CD14-positive monocyte (primary cell): Measurements from ENCODE around the gene METTL4. TPM values are rescaled to one million over a fixed set of nuclear protein-coding genes. Genes with fewer than 3 reads are reported as not detected.

Source experiments
- DNase-seq, 3 donors: peaks; one replicate each; pipeline ENCODE4 v3.0.0-alpha.2; 2011 to 2022
- H2AFZ ChIP-seq: 2 replicates; pipeline ENCODE4 v1.6.0; 2012; ENCODE audit warnings: mild to moderate bottlenecking, low read depth, low read length, inconsistent platforms; ENCODE audit not compliant: insufficient read depth, poor library complexity, severe bottlenecking
- H3K27ac ChIP-seq, 2 donors: 1 replicate in 1 of 2; 2 replicates in 1 of 2; pipeline ENCODE4 v1.5.1; 2012 to 2013; ENCODE audit warnings: low read length in 2 of 2, control low read depth in 1 of 2, inconsistent platforms in 1 of 2, low read depth in 1 of 2, mild to moderate bottlenecking in 1 of 2
- H3K27me3 ChIP-seq, 2 donors: one replicate each; pipeline versions ENCODE4 v1.6.0 to v1.6.1; 2011 to 2013; ENCODE audit warnings: low read length in 2 of 2; ENCODE audit not compliant: control insufficient read depth in 2 of 2, insufficient read depth in 2 of 2
- H3K36me3 ChIP-seq, 2 donors: replicated peaks in 1 of 2; 1 replicate in 1 of 2; 2 replicates in 1 of 2; pipeline versions ENCODE4 v1.5.1 to v1.6.1; 2012 to 2013; ENCODE audit warnings: low read length in 2 of 2, control low read depth in 1 of 2, inconsistent platforms in 1 of 2, mild to moderate bottlenecking in 1 of 2; ENCODE audit not compliant: insufficient read depth in 2 of 2, control insufficient read depth in 1 of 2
- H3K4me1 ChIP-seq, 2 donors: 1 replicate in 1 of 2; 2 replicates in 1 of 2; pipeline versions ENCODE4 v1.5.1 to v1.6.1; 2012 to 2013; ENCODE audit warnings: low read length in 2 of 2, control low read depth in 1 of 2, inconsistent platforms in 1 of 2, mild to moderate bottlenecking in 1 of 2, moderate library complexity in 1 of 2; ENCODE audit not compliant: insufficient read depth in 2 of 2, control insufficient read depth in 1 of 2
- H3K4me2 ChIP-seq: replicated peaks from 2 replicates; pipeline ENCODE3; 2012; ENCODE audit warnings: low read length, moderate library complexity, mild to moderate bottlenecking; ENCODE audit not compliant: poor library complexity, severe bottlenecking; ENCODE audit errors: extremely low read depth
- H3K4me3 ChIP-seq, 3 experiments: fragments of 200-600 bp in 1 of 3; sonication (generic) in 1 of 3; replicated peaks in 1 of 3; 1 replicate in 2 of 3; 2 replicates in 1 of 3; pipeline ENCODE4 v1.5.1; 2011 to 2013; ENCODE audit warnings: low read length in 3 of 3, mild to moderate bottlenecking in 3 of 3, control low read depth in 2 of 3, low read depth in 2 of 3, inconsistent platforms in 1 of 3, moderate library complexity in 1 of 3
- H3K79me2 ChIP-seq: 2 replicates; pipeline ENCODE4 v1.6.0; 2012; ENCODE audit warnings: mild to moderate bottlenecking, control low read depth, inconsistent platforms, low read length, moderate library complexity; ENCODE audit not compliant: insufficient read depth
- H3K9ac ChIP-seq: 2 replicates; pipeline ENCODE4 v1.6.0; 2017; ENCODE audit warnings: low read length, mild to moderate bottlenecking; ENCODE audit not compliant: insufficient read depth, poor library complexity, severe bottlenecking
- H3K9me3 ChIP-seq, 2 donors: replicated peaks in 1 of 2; 1 replicate in 1 of 2; 2 replicates in 1 of 2; pipeline versions ENCODE4 v1.5.1 to v1.6.1; 2012 to 2013; ENCODE audit warnings: low read length in 2 of 2, control low read depth in 1 of 2; ENCODE audit not compliant: control insufficient read depth in 1 of 2, insufficient read depth in 1 of 2
- H4K20me1 ChIP-seq: 2 replicates; pipeline ENCODE4 v1.6.0; 2012; ENCODE audit warnings: mild to moderate bottlenecking, low read length, control low read depth, moderate library complexity; ENCODE audit not compliant: insufficient read depth
- H3K27ac Mint-ChIP-seq, 7 donors: one replicate each; pipeline ENCODE4 v1.8.0; 2020; ENCODE audit warnings: mild to moderate bottlenecking in 7 of 7, mixed read lengths in 7 of 7, moderate library complexity in 6 of 7, inconsistent platforms in 2 of 7
- H3K27me3 Mint-ChIP-seq, 3 donors: one replicate each; pipeline ENCODE4 v1.8.0; 2021 to 2022; ENCODE audit warnings: low read depth in 3 of 3, mild to moderate bottlenecking in 3 of 3, mixed read lengths in 3 of 3, moderate library complexity in 3 of 3, inconsistent platforms in 1 of 3
- H3K36me3 Mint-ChIP-seq, 2 donors: one replicate each; pipeline ENCODE4 v1.8.0; 2020; ENCODE audit warnings: mixed read lengths in 2 of 2, inconsistent platforms in 1 of 2, mild to moderate bottlenecking in 1 of 2
- H3K4me1 Mint-ChIP-seq: one replicate; pipeline ENCODE4 v1.8.0; 2020; ENCODE audit warnings: mild to moderate bottlenecking, mixed read lengths
- H3K4me3 Mint-ChIP-seq, 2 donors: one replicate each; pipeline ENCODE4 v1.8.0; 2020; ENCODE audit warnings: mild to moderate bottlenecking in 2 of 2, mixed read lengths in 2 of 2, moderate library complexity in 1 of 2
- H3K9me3 Mint-ChIP-seq, 7 donors: one replicate each; pipeline ENCODE4 v1.8.0; 2020 to 2022; ENCODE audit warnings: mixed read lengths in 7 of 7, mild to moderate bottlenecking in 6 of 7, moderate library complexity in 6 of 7, inconsistent platforms in 2 of 7
- WGBS: methylation state at CpG from one replicate; pipeline ENCODE4 v1.1.5; 2013; ENCODE audit warnings: missing lambda C conversion rate; ENCODE audit not compliant: insufficient coverage; 5-methylcytosine and 5-hydroxymethylcytosine counted together
- intact Hi-C, 2 donors: fragments of 100-400 bp; cut with micrococcal nuclease; formaldehyde crosslinking; loops; one replicate each; pipeline versions ENCODE4 v1.15.0 to v1.15.1; 2023
- polyA plus RNA-seq, 3 donors: library from polyadenylated mRNA; depleted of rRNA in 1 of 3; unstranded in 2 of 3; stranded (reverse) in 1 of 3; fragments of 300-500 nt in 2 of 3; fragments of >200 nt in 1 of 3; fragmentation: Illumina TruSeq in 2 of 3; gene quantifications; 1 replicate in 2 of 3; 2 replicates in 1 of 3; pipeline ENCODE4 v1.2.3, GENCODE V29; 2012 to 2021
- TF ChIP-seq, protein P1 (sequence below): fragments of 200-600 bp; IDR thresholded peaks from one replicate; pipeline ENCODE4 v1.8.0; 2022; ENCODE audit warnings: antibody characterized with exemption, mild to moderate bottlenecking

METTL4 gene
- polyA plus RNA-seq, 3 donors = 3.0 to 4.1 (median 3.3) TPM

GRCh38 chr18:2618009-2618408 lies 46.7 kb upstream of the METTL4 start:
- Histone ChIP-seq H3K4me2 (no peak overlapping the region), H3K27me3 (no peaks in the 10 kb centered on the region), H3K4me3 (no peak overlapping the region), H3K4me1 (no peaks in the 10 kb centered on the region), H3K9ac (no peak overlapping the region), H4K20me1 (no peaks in the 10 kb centered on the region), H2AFZ (no peak overlapping the region), H3K79me2 (no peaks in the 10 kb centered on the region), H3K27ac (no peak overlapping the region), H3K9me3 (no peaks in the 10 kb centered on the region), H3K36me3 (peaks cover 16 to 35% of the 10 kb centered on the region in 2 donors)
- no CpG with 5 or more reads among the region's 4 CpGs for WGBS
- Mint-ChIP-seq H3K27me3 (peaks cover 0 to 1% (median 0%) of the 10 kb centered on the region in 3 donors), H3K9me3 (peaks cover 0 to 2% (median 0%) of the 10 kb centered on the region in 7 donors), H3K4me1 (no peaks in the 10 kb centered on the region), H3K4me3 (no peak overlapping the region), H3K36me3 (peaks cover 15 to 30% of the 10 kb centered on the region in 2 donors), H3K27ac (no peak overlapping the region)
- DNase-seq = no peak
- TF ChIP-seq, protein P1, sequence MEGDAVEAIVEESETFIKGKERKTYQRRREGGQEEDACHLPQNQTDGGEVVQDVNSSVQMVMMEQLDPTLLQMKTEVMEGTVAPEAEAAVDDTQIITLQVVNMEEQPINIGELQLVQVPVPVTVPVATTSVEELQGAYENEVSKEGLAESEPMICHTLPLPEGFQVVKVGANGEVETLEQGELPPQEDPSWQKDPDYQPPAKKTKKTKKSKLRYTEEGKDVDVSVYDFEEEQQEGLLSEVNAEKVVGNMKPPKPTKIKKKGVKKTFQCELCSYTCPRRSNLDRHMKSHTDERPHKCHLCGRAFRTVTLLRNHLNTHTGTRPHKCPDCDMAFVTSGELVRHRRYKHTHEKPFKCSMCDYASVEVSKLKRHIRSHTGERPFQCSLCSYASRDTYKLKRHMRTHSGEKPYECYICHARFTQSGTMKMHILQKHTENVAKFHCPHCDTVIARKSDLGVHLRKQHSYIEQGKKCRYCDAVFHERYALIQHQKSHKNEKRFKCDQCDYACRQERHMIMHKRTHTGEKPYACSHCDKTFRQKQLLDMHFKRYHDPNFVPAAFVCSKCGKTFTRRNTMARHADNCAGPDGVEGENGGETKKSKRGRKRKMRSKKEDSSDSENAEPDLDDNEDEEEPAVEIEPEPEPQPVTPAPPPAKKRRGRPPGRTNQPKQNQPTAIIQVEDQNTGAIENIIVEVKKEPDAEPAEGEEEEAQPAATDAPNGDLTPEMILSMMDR = no peak
- intact Hi-C loops = no loop called here

GRCh38 chr18:2617401-2617998 lies 46.2 kb upstream of the METTL4 start:
- Mint-ChIP-seq H3K27me3 (peaks cover 0 to 1% (median 0%) of the 10 kb centered on the region in 3 donors), H3K36me3 (peaks cover 19 to 35% of the 10 kb centered on the region in 2 donors), H3K4me1 (no peaks in the 10 kb centered on the region), H3K27ac (no peak overlapping the region), H3K4me3 (no peak overlapping the region), H3K9me3 (peaks cover 0 to 2% (median 0%) of the 10 kb centered on the region in 7 donors)
- H3K9ac ChIP-seq = no peak overlapping the region
- H2AFZ ChIP-seq = no peak overlapping the region
- H3K36me3 ChIP-seq = peaks cover 16 to 40% of the 10 kb centered on the region in 2 donors
- TF ChIP-seq, protein P1 = no peak
- no peaks in the 10 kb centered on the region for H3K4me1 ChIP-seq
- no peak for DNase-seq
- H3K9me3 ChIP-seq = no peaks in the 10 kb centered on the region
- intact Hi-C loops = no loop called here
- H4K20me1 ChIP-seq = no peaks in the 10 kb centered on the region
- H3K79me2 ChIP-seq = no peaks in the 10 kb centered on the region
- H3K27me3 ChIP-seq = no peaks in the 10 kb centered on the region
- H3K4me3 ChIP-seq = no peak overlapping the region
- H3K4me2 ChIP-seq = no peak overlapping the region
- no peak overlapping the region for H3K27ac ChIP-seq
- WGBS = 100% methylated on average over 2 of the region's 4 CpGs
